Measurements from ENCODE around the gene NEUROG2. TPM values are rescaled to one million over a fixed set of nuclear protein-coding genes. Genes with fewer than 3 reads are reported as not detected.

NEUROG2 gene
- total RNA-seq, 3 donors from 2014 or later: 0.29 to 0.33 TPM; not detected in 1

Other genes starting within 250 kb of the NEUROG2 start
- 10 to 100 TPM in 2 of 3 donors, 1 to 10 TPM in 1; 2.6 to 27.1 (median 16.7) TPM for gene TIFA, start 230.3 kb downstream of the NEUROG2 start, total RNA-seq
- gene ALPK1, start 218.8 kb downstream of the NEUROG2 start, total RNA-seq: 10 to 100 TPM; 20.5 to 59.3 (median 53.3) TPM
- 1 to 10 TPM; 4.9 to 9.4 (median 5.0) TPM for gene ZGRF1, start 120.7 kb upstream of the NEUROG2 start, total RNA-seq
- gene LARP7, start 121.0 kb upstream of the NEUROG2 start, total RNA-seq: 10 to 100 TPM; 39.3 to 57.5 (median 51.8) TPM